ENCODE measurements around the gene CPEB1.

The CPEB1 gene

GRCh38 chr15:82647045-82647834, at the start of gene CPEB1:
Gene CPEB1, minus strand, starts transcription at chr15:82647363. Its CDS starts 18,904 bp downstream, at chr15:82628459.
- Histone ChIP-seq H3K9me3 (ENCODE audit: control insufficient read depth, low read depth, low read length) (no peaks in the 10 kb centered on the region), H3K4me3 (ENCODE audit: low read length) (peak within 1 kb of the TSS; percentile 52), H3K27me3 (ENCODE audit: control insufficient read depth, insufficient read depth, low read length) (peaks cover 74% of the 10 kb centered on the region), H3K4me1 (ENCODE audit: control insufficient read depth, low read depth, low read length) (no peaks in the 10 kb centered on the region), H3K36me3 (ENCODE audit: control insufficient read depth, low read depth, low read length) (no peaks in the 10 kb centered on the region), H3K27ac (ENCODE audit: low read length) (no peak within 1 kb of the TSS), H3K9ac (ENCODE audit: low read length) (no peak within 1 kb of the TSS)

GRCh38 chr15:82692171-82692570, 45.0 kb upstream of the CPEB1 start:
- no peak overlapping the region for H3K9ac ChIP-seq (ENCODE audit: low read length)
- H3K27me3 ChIP-seq (ENCODE audit: control insufficient read depth, insufficient read depth, low read length): no peaks in the 10 kb centered on the region
- H3K36me3 ChIP-seq (ENCODE audit: control insufficient read depth, low read depth, low read length): no peaks in the 10 kb centered on the region
- no peak overlapping the region for H3K4me3 ChIP-seq (ENCODE audit: low read length)
- H3K9me3 ChIP-seq (ENCODE audit: control insufficient read depth, low read depth, low read length): no peaks in the 10 kb centered on the region
- no peak overlapping the region for H3K27ac ChIP-seq (ENCODE audit: low read length)
- H3K4me1 ChIP-seq (ENCODE audit: control insufficient read depth, low read depth, low read length): no peaks in the 10 kb centered on the region

GRCh38 chr15:82689147-82689546, 42.0 kb upstream of the CPEB1 start:
- Histone ChIP-seq H3K27ac (ENCODE audit: low read length) (no peak overlapping the region), H3K4me3 (ENCODE audit: low read length) (no peak overlapping the region), H3K36me3 (ENCODE audit: control insufficient read depth, low read depth, low read length) (no peaks in the 10 kb centered on the region), H3K4me1 (ENCODE audit: control insufficient read depth, low read depth, low read length) (no peaks in the 10 kb centered on the region), H3K27me3 (ENCODE audit: control insufficient read depth, insufficient read depth, low read length) (no peaks in the 10 kb centered on the region), H3K9me3 (ENCODE audit: control insufficient read depth, low read depth, low read length) (no peaks in the 10 kb centered on the region), H3K9ac (ENCODE audit: low read length) (no peak overlapping the region)

GRCh38 chr15:82688691-82689090, 41.5 kb upstream of the CPEB1 start:
- no peak overlapping the region for H3K4me3 ChIP-seq (ENCODE audit: low read length)
- no peaks in the 10 kb centered on the region for H3K27me3 ChIP-seq (ENCODE audit: control insufficient read depth, insufficient read depth, low read length)
- H3K27ac ChIP-seq (ENCODE audit: low read length): no peak overlapping the region
- no peaks in the 10 kb centered on the region for H3K9me3 ChIP-seq (ENCODE audit: control insufficient read depth, low read depth, low read length)
- no peaks in the 10 kb centered on the region for H3K36me3 ChIP-seq (ENCODE audit: control insufficient read depth, low read depth, low read length)
- H3K4me1 ChIP-seq (ENCODE audit: control insufficient read depth, low read depth, low read length): no peaks in the 10 kb centered on the region
- no peak overlapping the region for H3K9ac ChIP-seq (ENCODE audit: low read length)

- Histone ChIP-seq H3K4me3 (ENCODE audit: low read length) (peak overlapping the region; percentile 71), H3K27me3 (ENCODE audit: control insufficient read depth, insufficient read depth, low read length) (peaks cover 22% of the 10 kb centered on the region), H3K9ac (ENCODE audit: low read length) (peak overlapping the region; percentile 69)
Observed at GRCh38 chr15:82681371-82681770, 34.2 kb upstream of the CPEB1 start.

GRCh38 chr15:82680200-82681102, 33.3 kb upstream of the CPEB1 start:
- peak overlapping the region; percentile 69 for H3K9ac ChIP-seq (ENCODE audit: low read length)
- no peak overlapping the region for H3K27ac ChIP-seq (ENCODE audit: low read length)
- H3K4me1 ChIP-seq (ENCODE audit: control insufficient read depth, low read depth, low read length): peaks cover 3% of the 10 kb centered on the region
- peak overlapping the region; percentile 71 for H3K4me3 ChIP-seq (ENCODE audit: low read length)
- peaks cover 22% of the 10 kb centered on the region for H3K27me3 ChIP-seq (ENCODE audit: control insufficient read depth, insufficient read depth, low read length)
- no peaks in the 10 kb centered on the region for H3K9me3 ChIP-seq (ENCODE audit: control insufficient read depth, low read depth, low read length)
- H3K36me3 ChIP-seq (ENCODE audit: control insufficient read depth, low read depth, low read length): no peaks in the 10 kb centered on the region

More at GRCh38 chr15:82681371-82681770, 34.2 kb upstream of the CPEB1 start:
- Histone ChIP-seq H3K36me3 (ENCODE audit: control insufficient read depth, low read depth, low read length) (no peaks in the 10 kb centered on the region), H3K9me3 (ENCODE audit: control insufficient read depth, low read depth, low read length) (no peaks in the 10 kb centered on the region), H3K27ac (ENCODE audit: low read length) (no peak overlapping the region), H3K4me1 (ENCODE audit: control insufficient read depth, low read depth, low read length) (peaks cover 3% of the 10 kb centered on the region)

- H3K4me3 ChIP-seq (ENCODE audit: low read length): peak overlapping the region; percentile 71
- peaks cover 22% of the 10 kb centered on the region for H3K27me3 ChIP-seq (ENCODE audit: control insufficient read depth, insufficient read depth, low read length)
- no peak overlapping the region for H3K9ac ChIP-seq (ENCODE audit: low read length)
Observed at GRCh38 chr15:82679626-82680199, 32.5 kb upstream of the CPEB1 start.

GRCh38 chr15:82677720-82678323, 30.7 kb upstream of the CPEB1 start:
- Histone ChIP-seq H3K27me3 (ENCODE audit: control insufficient read depth, insufficient read depth, low read length) (peaks cover 22% of the 10 kb centered on the region), H3K9ac (ENCODE audit: low read length) (no peak overlapping the region), H3K4me1 (ENCODE audit: control insufficient read depth, low read depth, low read length) (peaks cover 3% of the 10 kb centered on the region), H3K9me3 (ENCODE audit: control insufficient read depth, low read depth, low read length) (no peaks in the 10 kb centered on the region), H3K4me3 (ENCODE audit: low read length) (no peak overlapping the region), H3K36me3 (ENCODE audit: control insufficient read depth, low read depth, low read length) (no peaks in the 10 kb centered on the region), H3K27ac (ENCODE audit: low read length) (no peak overlapping the region)

More at GRCh38 chr15:82679626-82680199, 32.5 kb upstream of the CPEB1 start:
- H3K36me3 ChIP-seq (ENCODE audit: control insufficient read depth, low read depth, low read length): no peaks in the 10 kb centered on the region
- H3K4me1 ChIP-seq (ENCODE audit: control insufficient read depth, low read depth, low read length): peaks cover 3% of the 10 kb centered on the region
- H3K27ac ChIP-seq (ENCODE audit: low read length): no peak overlapping the region
- H3K9me3 ChIP-seq (ENCODE audit: control insufficient read depth, low read depth, low read length): no peaks in the 10 kb centered on the region

- no peaks in the 10 kb centered on the region for H3K9me3 ChIP-seq (ENCODE audit: control insufficient read depth, low read depth, low read length)
- H3K27ac ChIP-seq (ENCODE audit: low read length): no peak overlapping the region
- H3K36me3 ChIP-seq (ENCODE audit: control insufficient read depth, low read depth, low read length): no peaks in the 10 kb centered on the region
- H3K27me3 ChIP-seq (ENCODE audit: control insufficient read depth, insufficient read depth, low read length): peaks cover 8% of the 10 kb centered on the region
- no peak overlapping the region for H3K4me3 ChIP-seq (ENCODE audit: low read length)
- no peaks in the 10 kb centered on the region for H3K4me1 ChIP-seq (ENCODE audit: control insufficient read depth, low read depth, low read length)
- H3K9ac ChIP-seq (ENCODE audit: low read length): no peak overlapping the region
Observed at GRCh38 chr15:82674873-82675272, 27.7 kb upstream of the CPEB1 start.

- Histone ChIP-seq H3K27me3 (ENCODE audit: control insufficient read depth, insufficient read depth, low read length) (no peaks in the 10 kb centered on the region), H3K27ac (ENCODE audit: low read length) (no peak overlapping the region), H3K4me3 (ENCODE audit: low read length) (no peak overlapping the region), H3K9ac (ENCODE audit: low read length) (no peak overlapping the region), H3K36me3 (ENCODE audit: control insufficient read depth, low read depth, low read length) (no peaks in the 10 kb centered on the region), H3K4me1 (ENCODE audit: control insufficient read depth, low read depth, low read length) (no peaks in the 10 kb centered on the region), H3K9me3 (ENCODE audit: control insufficient read depth, low read depth, low read length) (no peaks in the 10 kb centered on the region)
Observed at GRCh38 chr15:82670699-82671098, 23.5 kb upstream of the CPEB1 start.

- Histone ChIP-seq H3K27me3 (ENCODE audit: control insufficient read depth, insufficient read depth, low read length) (no peaks in the 10 kb centered on the region), H3K27ac (ENCODE audit: low read length) (no peak overlapping the region), H3K9ac (ENCODE audit: low read length) (no peak overlapping the region), H3K4me1 (ENCODE audit: control insufficient read depth, low read depth, low read length) (no peaks in the 10 kb centered on the region), H3K9me3 (ENCODE audit: control insufficient read depth, low read depth, low read length) (no peaks in the 10 kb centered on the region), H3K36me3 (ENCODE audit: control insufficient read depth, low read depth, low read length) (no peaks in the 10 kb centered on the region), H3K4me3 (ENCODE audit: low read length) (no peak overlapping the region)
Observed at GRCh38 chr15:82666606-82667005, 19.4 kb upstream of the CPEB1 start.
